ENCODE data around the gene ANKMY1.

- TF ChIP-seq CTCF (IDR thresholded peaks at IDR 0.05 in 8 of 11, conservative IDR thresholded peaks at IDR 0.05 in 3 of 11): no peak
- TF ChIP-seq POLR2A (IDR thresholded peaks at IDR 0.05): no peak
- TF ChIP-seq POLR2AphosphoS5 (IDR thresholded peaks at IDR 0.05): no peak
Observed at GRCh38 chr2:240441993-240442411, 115.8 kb downstream of the ANKMY1 start.

All from spleen (tissue), 7 donors.